ENCODE results near the gene COA4.

COA4 gene

DNA sequence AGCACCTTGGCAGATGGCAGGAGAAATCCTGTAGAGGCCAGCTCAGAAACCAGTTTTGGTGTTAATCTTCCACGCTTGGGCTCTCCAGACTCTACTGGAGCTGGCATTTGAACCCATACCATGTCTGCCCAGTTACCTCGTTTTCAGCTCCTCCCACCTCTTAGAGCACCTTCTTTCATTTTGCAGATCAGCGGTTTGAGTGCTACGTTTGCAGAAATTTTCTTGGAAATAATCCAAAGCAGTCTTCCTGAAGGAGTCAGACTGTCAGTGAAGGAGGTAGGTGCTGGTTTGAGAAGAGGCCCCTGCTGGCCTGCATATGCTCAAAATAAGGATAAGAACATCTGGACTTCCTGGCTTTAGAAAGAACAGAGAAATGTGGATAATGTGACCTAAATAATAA, 13.7 kb downstream of the COA4 start:
- FAIRE-seq: no peak

DNA sequence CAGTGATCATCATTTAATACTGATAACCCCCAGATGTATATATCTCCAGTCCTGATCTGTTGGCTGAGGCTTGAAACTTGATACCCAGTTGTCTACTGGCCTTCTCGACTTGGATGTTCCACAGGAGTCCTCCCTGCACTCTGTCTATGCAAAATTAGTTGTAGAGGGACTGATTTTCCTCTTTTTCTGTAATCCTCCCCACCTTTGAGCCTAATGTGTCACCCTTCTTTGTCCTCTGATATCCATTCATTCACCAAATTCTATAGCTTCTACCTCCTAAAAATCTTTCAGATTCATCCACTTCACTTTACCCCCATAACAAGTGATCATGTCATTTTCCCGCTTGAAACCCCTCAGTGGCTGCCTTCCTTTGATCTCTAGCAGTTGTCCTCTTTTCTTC, 16.4 kb downstream of the COA4 start:
- FAIRE-seq: no peak

DNA sequence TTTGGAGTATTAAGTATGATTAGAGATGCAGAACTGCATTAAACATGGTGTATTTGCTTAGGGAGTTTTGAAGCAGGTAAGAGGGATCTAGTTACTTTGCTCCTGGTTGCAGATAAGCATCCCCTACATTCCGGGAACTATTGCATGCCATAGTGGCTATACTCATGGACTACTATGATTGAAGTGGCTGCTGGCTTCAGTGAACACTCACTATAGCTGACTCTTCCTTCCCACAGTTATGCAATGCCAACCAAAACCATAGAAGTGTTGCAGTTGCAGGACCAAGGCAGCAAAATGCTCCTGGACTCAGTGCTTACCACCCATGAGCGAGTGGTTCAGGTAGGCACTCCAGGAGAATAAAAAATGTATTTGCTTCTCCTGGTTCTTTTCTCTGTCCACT, 17.0 kb downstream of the COA4 start:
- FAIRE-seq: no peak

DNA sequence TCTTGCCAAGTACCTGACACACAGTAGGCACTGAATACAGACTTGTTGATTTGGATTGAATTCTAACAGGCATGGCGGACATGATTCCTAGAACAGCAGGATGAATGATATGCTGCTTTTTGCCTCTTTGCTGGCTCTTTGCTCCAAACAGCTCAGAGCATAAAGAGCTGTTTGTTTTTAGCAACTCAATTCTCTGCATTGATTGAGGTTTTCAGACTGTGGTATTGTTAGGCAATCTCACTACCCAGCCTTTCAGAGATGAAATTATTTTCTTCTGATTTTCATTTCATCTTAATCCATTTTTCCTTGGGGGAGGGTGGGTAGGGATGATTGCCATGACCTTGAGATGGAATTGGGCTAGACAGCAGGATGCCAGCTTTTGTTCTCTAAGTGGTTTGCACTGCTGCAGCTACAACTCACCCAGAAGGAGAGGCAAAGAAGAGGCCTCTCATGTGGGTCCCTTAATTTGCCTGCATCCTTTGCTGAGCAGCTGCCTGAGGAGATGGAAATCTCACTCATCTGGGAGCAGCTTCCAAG, 20.5 kb downstream of the COA4 start:
- FAIRE-seq: no peak

DNA sequence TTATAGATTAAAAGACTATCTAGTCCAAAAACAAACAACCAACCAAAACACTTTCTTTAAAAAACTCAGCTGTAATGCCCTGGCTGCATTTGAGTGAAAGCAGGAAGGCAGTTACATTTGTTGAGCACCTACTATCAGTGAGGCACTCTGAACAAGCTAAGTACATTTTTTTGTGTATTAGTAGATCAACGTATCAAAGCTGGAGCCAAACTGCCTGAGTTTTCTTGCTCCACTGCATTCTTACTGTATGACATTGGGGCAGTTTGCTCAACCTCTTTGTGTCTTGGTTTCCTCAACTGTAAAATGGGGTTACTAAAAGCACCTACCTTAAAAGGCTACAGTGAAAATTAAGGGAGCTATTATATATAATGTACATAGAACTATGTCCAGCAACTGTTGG, 22.0 kb downstream of the COA4 start:
- FAIRE-seq: no peak

DNA sequence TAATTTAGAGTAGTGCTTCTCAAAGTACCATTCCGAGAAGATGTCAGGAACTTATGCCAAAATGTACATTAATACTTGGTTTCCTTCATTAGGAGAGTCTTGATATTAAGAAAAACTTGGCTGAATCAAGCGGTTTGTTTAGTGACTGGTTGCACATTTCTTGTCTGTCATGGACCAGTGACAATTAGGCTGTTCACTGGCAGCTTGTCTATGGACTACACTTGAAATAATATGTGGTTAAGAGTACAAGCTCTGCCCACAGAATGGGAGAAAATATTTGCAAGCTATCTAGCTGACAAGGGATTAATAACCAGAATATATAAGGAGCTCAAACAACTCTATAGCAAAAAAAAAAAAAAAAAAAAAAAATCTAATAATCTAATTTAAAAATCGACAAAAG, 24.6 kb downstream of the COA4 start:
- no peak for FAIRE-seq

DNA sequence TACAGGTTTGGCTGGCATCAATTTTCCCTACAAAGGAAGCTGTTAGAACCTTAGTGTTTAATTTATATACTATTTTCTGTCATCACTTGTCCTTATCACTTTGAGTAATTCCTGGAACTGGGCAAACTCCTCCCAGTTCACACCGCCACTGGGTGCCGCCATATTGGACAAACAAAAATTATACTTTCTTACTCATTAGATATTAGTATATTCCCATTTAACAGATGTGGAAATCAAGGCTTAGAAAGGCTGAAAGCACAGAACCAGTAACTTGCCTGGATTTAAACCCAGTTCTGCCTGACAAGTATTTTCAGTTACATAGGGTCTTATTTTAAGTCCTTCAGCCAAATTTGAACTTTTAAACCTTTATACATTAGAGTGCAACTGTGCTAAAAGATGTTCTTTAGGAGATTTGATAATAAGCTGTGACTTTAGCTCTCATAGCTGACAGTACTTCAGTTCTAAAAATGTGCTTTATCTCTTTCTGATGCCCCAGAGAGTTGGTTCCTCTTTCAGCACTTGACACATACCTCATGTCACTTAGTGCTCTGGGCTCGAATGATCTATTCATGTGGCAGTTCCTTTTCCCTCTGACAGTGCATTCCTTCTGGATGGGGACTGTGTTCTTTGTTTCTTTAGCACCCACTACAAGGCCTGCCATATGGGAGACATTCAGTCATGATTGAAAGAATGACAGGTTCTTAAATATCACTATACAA, 25.4 kb downstream of the COA4 start:
- FAIRE-seq: no peak

DNA sequence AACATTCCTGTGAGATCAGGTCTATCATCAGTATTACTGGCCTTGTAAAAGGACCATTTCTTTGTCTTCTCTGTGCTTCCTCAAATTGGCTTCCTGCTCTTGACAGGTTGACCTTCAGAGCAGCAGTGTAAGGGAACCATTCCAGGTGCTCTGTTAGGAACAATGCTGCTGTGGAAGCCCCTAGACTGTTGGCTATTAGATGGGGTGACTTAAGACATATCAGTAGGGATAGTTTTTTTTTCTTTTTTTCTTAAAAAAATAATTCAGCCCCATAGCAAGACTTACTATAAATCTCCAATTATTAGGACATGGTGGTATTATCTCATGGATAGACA, 37.6 kb downstream of the COA4 start:
- no peak for FAIRE-seq

DNA sequence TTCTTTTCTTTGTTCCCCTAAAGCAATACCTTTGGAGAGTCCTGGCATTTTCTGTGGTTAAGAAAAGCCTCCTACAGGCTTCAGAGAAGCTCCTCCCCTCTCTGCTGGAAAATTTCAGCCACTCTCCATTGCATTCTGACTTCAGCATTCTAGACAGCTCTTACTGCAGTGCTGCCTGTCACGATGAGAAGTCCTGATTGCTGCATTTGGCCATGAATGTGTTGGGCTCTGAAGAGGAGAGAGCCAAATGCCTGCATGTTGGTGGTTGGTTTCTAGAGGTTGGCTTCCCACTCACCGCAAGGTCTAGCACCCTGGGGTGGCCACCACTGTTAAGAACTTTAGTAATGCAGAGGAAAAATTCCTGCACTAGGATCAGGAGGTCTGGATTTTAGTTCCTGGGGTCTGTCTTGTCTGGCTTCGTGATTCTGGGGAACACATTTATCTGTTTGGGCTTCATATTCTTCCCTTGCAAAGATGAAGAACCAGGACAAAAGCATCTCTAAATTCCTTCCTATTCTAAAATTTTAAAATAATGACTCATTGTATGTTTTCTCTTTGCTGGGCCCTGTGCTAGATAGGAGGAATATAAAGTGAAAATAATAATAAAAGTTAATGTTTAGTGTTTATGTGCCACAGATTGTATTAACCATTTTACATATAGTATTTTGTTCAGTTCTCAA, 38.1 kb downstream of the COA4 start:
- no peak for FAIRE-seq

DNA sequence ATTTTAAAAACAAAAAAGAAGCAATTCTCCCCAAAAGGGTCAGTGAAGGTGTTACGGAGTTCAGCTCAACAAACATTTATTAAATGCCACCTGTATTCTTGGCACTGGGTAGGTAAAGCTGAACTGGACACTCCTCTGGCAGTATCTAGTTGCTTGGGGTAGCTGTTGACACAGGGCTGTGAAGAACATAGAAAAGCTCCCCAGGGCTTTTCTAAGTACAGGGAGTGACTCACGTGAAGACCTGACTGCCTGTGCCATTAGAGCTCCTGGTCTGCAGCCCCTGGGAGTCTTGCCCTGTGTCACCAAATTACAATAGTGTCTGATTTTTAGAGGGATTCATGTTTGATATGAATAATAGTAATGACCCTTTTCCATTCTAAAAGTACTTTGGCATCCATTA, 43.6 kb downstream of the COA4 start:
- no peak for FAIRE-seq

DNA sequence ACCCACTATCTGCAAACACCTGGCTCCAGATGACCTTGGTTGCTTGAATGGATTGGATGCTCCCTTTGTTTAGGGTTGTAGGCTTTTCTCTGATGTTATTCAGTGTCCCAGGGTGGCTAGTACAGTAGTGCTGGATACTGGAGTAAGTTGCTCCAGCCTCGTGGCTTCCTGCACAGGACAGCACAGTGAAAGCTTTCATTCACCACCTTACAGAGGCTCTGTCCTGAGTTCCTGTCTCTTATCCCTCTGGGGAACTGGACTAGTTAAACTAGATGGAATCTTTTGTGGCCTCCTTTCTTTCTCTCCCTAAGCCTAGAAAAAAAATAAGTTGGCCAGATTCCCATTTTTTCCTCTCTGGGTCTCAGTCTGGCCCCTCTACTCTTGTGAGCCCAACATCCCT, 46.4 kb downstream of the COA4 start:
- FAIRE-seq: no peak
